GM19035 (cell line): Measurements from ENCODE around the gene FAM171A1.
"Not testable (repeated sequence)": the region's sequence is repeated elsewhere in the genome, so short reads cannot be mapped to it uniquely, and the experiment has no call there.

Source experiments
- ATAC-seq: cut with Tn5 transposase; IDR thresholded peaks from one replicate; pipeline ENCODE4 v1.9.1; 2021; ENCODE audit not compliant: unreplicated experiment

The FAM171A1 gene

GRCh38 chr10:15320522-15321203, 50.4 kb downstream of the FAM171A1 start:
- ATAC-seq = no peak

GRCh38 chr10:15320118-15320517, 51.0 kb downstream of the FAM171A1 start:
- no peak for ATAC-seq

- no peak for ATAC-seq
Measured at GRCh38 chr10:15316871-15317464, 54.1 kb downstream of the FAM171A1 start.

GRCh38 chr10:15316145-15316544, 54.9 kb downstream of the FAM171A1 start:
- no peak for ATAC-seq

DNA sequence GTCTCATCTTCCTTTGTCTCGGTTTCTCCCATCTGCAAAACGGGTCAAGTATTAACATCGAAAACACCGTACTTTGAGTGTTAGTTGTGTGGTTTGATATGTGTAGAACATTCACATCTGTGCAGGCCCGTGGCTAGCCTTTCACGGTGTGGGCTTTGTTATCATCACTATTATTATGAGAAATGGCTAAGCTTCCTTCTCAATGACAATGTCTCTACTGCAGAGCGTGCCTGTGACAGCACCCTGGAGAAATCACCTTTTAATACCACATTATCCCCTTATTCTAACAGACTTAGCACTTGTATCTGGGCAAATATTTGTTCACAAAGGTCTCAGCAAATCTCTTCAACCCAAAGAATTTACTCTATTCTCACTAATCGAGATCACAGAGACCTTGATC, 55.8 kb downstream of the FAM171A1 start:
- ATAC-seq = no peak

DNA sequence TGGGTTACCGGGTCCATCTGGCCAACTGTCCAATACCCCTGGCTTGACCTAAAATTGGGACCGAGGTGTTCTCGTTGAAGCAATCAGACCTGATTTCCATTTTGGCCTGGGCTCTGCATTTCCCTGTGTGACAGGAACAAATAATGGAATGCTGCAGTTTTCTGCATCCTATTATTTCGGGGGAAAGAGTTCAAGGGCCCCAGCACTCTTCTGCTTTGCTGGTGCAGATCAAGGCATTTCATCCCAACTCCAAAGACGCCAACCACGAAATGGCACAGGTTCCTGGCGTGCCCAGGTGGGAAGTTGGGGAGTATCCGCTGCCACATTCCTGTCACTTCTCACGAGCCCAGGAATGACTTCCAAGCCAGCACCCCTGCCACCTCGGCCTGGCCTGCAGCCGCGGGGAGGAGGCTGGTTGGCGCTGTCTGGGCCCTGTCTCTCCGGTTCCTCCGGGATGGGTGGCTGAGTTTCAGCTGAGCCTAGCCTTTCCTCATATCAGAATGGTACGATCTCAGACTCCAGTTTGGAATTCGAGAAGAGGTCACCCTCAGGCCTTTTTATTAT, 56.5 kb downstream of the FAM171A1 start:
- ATAC-seq = no peak

GRCh38 chr10:15313843-15314242, 57.2 kb downstream of the FAM171A1 start:
- no peak for ATAC-seq

GRCh38 chr10:15313047-15313446, 58.0 kb downstream of the FAM171A1 start:
- no peak for ATAC-seq

GRCh38 chr10:15311569-15312280, 59.4 kb downstream of the FAM171A1 start:
- ATAC-seq = no peak

DNA sequence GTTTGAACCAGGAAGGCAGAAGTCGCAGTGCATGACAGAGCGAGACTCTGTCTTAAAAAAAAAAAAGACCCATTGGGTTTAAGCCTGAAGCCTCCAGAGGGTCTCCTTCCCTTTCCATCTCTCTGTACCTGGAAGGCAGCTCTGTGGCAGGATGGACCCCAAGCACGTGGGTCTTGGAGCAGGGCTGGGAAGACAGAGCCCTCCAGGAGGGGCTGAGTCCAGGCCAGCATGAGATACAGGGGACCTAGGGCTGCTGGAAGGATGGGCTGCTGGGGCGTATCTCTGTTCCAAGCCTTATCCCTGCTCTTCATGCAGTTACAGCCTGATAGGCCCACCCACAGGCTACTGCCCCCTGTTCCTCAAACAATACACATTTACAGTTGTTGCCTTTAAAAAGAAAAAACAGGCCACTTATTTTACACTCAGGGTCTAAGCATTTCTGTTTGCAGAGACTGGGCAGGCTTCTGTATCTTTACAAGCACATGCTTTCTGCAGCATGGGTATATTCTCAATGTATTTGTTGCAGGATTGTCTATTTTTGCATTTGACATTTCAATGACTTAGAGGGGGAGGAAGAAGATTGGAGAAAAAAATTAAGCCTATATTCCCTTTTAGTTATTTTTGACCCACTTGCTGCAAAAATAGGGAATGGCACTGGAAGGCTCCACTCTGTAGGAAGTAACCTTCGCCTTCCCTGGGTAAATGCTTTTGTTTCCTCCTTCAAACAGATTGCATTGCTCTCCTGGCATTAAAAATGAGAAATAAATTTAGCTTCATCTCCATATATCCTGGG, 60.1 kb downstream of the FAM171A1 start:
- no peak for ATAC-seq

- ATAC-seq = no peak
Measured at GRCh38 chr10:15309221-15309620, 61.9 kb downstream of the FAM171A1 start.

DNA sequence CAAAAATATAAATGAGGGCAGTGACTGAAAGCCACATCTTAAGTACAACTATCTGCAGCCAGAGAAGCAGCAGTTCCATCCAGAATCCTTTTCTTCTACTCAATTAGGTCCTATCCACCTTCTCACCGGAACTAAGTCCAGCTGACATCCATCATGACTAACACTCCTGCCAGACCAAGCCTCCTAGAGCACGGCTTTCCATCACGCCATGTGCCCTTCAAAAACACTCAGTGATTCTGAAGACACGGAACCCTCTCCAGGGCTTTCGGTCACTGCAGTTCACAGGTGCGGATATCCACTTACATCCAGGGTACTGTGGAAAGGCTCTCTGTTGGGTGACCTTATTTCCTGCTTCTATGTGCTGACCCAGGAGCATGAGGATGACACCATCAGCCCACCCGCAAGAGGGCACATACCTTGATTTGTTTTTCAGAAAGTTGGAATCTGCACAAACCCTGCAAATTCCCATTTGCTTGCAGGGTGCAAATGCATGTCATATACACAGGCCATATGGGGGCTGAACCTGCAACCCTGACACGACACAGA, 64.3 kb downstream of the FAM171A1 start:
- ATAC-seq = no peak

DNA sequence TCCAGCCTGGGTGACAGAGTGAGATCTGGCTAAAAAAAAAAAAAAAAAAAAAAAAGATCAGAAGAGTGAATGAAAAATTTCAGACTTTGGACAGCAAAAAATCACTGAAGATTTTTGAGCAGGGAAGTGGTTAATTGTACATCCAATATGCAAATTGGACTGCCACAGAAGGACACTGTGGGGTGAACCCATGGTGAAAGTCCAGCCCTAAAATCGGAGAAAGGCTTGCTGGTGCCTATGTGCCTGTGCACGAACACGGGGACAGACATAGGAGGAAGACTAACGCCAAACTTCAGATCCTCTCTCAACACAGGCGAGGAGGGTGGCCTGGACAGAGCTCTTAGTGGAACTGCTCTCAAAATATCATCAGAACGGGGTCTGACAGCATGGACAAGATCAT, 65.5 kb downstream of the FAM171A1 start:
- ATAC-seq = no peak

DNA sequence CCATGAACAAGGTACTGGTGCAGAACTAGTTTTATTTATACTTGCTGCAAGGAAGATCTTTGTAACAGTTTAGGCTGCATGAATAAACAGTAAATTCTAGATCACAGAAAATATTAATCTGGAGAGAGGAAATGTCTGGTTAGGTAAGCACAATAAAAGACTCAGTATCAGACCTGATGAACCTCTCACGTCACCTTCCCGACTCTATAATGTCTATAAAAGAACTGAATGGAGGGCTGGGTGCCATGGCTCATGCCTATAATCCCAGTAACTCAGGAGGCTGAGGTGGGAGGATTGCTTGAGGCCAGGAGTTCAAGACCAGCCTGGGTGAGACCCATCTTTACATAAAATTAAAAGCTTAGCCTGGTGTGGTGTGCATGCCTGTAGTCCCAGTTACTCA, 65.9 kb downstream of the FAM171A1 start:
- no peak for ATAC-seq

DNA sequence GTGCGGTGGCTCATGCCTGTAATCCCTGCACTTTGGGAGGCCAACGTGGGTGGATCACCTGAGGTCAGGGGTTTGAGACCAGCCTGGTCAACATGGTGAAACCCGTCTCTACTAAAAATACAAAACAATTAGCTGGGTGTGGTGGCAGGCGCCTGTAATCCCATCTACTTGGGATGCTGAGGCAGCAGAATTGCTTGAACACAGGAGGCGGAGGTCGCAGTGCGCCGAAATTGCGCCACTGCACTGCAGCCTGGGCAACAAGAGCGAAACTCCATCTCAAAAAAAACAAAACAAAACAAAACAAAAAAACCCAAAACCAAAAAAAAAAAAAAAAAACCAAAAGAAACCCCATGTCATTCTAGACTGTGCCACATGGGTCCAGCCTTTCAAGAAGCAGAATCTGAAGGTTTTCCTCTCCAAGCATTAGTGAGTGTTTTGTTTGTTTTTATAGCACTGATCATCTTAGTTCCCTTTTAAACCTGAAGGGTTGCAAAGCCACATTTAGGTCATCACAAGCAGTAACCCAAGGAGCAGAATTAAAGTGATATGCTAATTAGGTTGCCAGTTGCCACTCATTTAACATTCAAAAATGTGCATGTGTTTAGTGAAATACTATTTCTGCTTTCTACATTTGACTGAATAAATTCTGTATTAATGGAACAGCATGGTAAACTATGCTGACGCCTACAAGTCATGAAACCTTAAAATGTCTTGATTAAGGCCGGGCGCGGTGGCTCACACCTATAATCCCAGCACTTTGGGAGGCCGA, 68.7 kb downstream of the FAM171A1 start:
- not testable (repeated sequence) for ATAC-seq

DNA sequence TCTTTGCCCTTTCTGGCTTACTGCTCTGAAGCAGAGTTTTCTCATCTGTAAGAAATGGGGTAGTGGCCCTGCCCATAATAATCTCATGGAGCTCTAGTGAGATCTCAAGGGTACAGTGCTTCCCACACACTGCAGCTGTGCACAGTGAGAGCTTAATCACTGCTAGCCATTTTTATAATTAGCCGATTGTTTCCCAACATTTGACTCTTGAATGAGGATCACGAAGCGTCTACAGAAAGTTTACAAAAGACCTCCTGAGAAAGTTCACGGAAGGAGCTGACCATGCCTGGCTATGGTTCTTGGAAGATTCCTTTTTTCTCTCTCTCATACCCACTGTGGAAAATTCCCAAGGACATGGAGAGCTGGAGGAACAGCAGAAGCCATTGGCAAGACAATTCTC, 70.4 kb downstream of the FAM171A1 start:
- no peak for ATAC-seq

DNA sequence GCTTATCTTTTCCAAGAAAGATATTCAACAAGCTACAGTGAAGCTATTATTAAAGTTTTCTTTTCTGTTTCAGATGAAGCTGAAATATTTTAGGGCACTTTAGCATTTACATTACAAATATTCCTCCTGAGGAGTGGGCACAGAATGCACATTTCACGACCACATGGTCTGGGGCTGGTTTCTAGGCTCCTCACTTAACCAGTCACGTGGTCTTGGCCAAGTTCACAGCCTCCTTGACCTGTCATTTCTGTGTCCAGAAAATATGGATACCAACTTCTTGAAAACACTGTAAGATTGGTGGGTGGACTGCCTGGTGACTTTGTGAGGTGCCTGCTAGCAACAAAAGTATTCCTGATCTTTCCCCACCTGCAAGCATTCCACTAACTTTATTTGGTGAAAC, 70.9 kb downstream of the FAM171A1 start:
- no peak for ATAC-seq

DNA sequence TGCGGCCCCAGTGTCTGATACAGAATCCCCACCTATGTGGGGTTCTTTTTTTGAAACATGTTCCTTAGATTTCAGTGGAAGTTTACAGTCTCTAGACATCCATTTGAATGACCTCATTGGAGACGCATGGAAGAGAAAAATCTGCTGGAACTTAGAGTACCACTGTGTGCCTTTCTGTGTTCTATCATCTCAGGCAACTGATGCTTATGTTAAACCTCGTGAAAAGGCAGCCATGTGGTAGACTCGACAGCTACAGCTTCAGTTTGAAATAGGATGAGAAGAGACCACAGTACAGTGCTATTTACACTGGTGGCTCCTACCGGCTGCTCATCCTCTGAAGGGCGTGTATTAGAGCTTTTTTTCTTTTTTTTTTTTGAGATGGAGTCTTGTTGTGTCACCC, 74.4 kb downstream of the FAM171A1 start:
- no peak for ATAC-seq

DNA sequence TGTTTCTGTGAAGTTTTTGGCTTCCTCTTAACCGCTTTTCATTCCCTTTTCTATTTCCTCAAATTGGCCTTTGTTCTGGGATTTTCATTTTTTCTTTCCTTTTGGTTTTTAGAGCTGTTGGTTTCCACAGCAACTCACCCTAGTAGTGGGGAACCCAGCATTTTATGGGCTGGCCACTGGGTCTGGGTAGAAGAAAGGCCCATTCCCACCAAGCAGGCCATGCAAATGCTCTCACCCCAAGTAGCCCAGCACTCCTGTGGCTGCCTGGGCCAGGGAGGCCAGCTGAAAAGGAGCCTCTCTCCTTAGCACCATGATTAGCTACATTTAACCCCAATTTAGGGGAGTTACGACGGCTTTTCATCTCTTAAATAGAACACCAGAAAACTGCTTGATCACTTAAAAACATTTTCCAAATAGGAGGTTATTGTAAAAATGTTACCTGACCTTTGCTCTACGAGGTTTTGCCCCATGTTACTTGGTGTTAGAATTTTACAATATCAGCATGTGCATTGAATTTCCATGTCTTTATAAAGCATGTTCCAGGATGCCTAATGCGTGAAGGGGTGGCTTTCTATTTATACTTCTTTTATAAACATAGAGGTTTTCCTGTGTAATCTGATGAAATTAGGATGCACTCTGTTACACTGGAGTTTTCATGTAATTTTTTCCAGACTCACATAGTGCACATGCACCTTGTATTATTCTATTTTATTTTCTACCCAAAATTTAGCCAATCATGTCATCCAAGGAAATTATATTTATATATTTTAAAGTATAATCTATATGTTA, 75.4 kb downstream of the FAM171A1 start:
- no peak for ATAC-seq
